Duodenal mucosa (tissue), 2 donors: ENCODE results near the gene KCNK3.
"Not testable (repeated sequence)": the region's sequence is repeated elsewhere in the genome, so short reads cannot be mapped to it uniquely, and the experiment has no call there.

Source experiments
- H3K27ac ChIP-seq: one replicate; pipeline ENCODE4 v1.7.0; 2013; ENCODE audit warnings: low read depth, low read length
- H3K27me3 ChIP-seq, 2 donors: one replicate each; pipeline ENCODE4 v1.7.0; 2013; ENCODE audit warnings: low read length in 2 of 2, control low read depth in 1 of 2; ENCODE audit not compliant: insufficient read depth in 2 of 2, control insufficient read depth in 1 of 2
- H3K36me3 ChIP-seq, 2 donors: one replicate each; pipeline ENCODE4 v1.7.0; 2013; ENCODE audit warnings: low read length in 2 of 2, control low read depth in 1 of 2; ENCODE audit not compliant: insufficient read depth in 2 of 2, control insufficient read depth in 1 of 2
- H3K4me1 ChIP-seq, 2 donors: one replicate each; pipeline ENCODE4 v1.7.0; 2013; ENCODE audit warnings: low read length in 2 of 2, control low read depth in 1 of 2; ENCODE audit not compliant: insufficient read depth in 2 of 2, control insufficient read depth in 1 of 2
- H3K4me3 ChIP-seq, 2 donors: one replicate each; pipeline ENCODE4 v1.7.0; 2013; ENCODE audit warnings: low read length in 2 of 2, low read depth in 1 of 2
- H3K9ac ChIP-seq, 2 donors: one replicate each; pipeline ENCODE4 v1.7.0; 2013; ENCODE audit warnings: low read length in 2 of 2, low read depth in 1 of 2
- H3K9me3 ChIP-seq, 2 donors: one replicate each; pipeline ENCODE4 v1.7.0; 2013; ENCODE audit warnings: low read length in 2 of 2, control low read depth in 1 of 2; ENCODE audit not compliant: control insufficient read depth in 1 of 2

The KCNK3 gene

DNA sequence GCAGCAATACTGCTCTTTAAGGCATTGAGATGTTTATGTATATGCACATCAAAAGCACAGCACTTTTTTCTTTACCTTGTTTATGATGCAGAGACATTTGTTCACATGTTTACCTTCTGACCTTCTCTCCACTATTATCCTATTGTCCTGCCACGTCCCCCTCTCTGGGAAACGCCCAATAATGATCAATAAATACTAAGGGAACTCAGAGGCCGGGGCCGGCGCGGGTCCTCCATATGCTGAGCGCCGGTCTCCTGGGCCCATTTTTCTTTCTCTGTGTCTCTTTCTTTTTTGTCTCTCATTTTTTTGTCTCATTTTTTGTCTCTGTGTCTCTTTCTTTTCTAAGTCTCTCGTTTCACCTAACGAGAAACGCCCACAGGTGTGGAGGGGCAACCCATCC lies 57.9 kb downstream of the KCNK3 start:
- not testable (repeated sequence) for H3K4me1 ChIP-seq, H3K9me3 ChIP-seq, H3K27me3 ChIP-seq, H3K9ac ChIP-seq, H3K4me3 ChIP-seq, H3K27ac ChIP-seq, H3K36me3 ChIP-seq

DNA sequence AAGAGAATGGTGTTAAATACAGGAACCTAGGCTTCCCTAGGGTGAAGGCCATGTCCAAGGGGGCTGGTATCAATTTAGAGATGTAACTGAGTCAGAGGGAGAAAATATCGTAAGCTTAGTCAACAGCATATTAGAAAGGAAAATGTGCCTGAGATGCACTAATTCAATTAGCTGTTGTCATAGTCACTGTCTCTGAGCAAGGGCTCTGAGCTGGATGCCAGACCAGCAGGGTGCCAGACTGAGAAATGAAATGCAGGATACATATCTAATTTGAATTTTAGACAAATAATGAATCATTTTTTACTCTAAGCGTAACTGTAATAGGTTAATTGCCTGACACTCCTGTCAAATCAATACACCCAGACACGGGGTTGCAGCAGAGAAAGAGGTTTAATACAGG lies 60.1 kb downstream of the KCNK3 start:
- no peaks in the 10 kb centered on the region for H3K4me1 ChIP-seq
- no peak overlapping the region for H3K27ac ChIP-seq
- H3K9ac ChIP-seq: no peak overlapping the region
- H3K36me3 ChIP-seq: no peaks in the 10 kb centered on the region
- no peaks in the 10 kb centered on the region for H3K9me3 ChIP-seq
- no peak overlapping the region for H3K4me3 ChIP-seq
- H3K27me3 ChIP-seq: no peaks in the 10 kb centered on the region

DNA sequence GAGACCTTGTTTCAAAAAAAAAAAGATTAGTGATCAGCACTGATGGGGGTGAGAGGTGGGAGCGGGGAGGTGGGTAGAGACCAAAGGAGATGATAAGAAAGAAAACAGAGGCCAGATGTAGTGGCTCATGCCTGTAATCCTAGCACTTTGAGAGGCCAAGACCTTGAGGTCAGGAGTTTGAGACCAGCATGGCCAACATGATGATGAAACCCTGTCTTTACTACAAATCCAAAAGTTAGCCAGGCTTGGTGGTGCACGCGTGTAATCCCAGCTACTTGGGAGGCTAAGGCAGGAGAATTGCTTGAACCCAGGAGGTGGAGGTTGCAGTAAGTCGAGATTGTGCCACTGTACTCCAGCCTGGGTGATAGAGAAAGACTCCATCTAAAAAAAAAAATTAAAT lies 62.0 kb downstream of the KCNK3 start:
- H3K9ac ChIP-seq: no peak overlapping the region
- no peak overlapping the region for H3K27ac ChIP-seq
- no peaks in the 10 kb centered on the region for H3K27me3 ChIP-seq
- H3K36me3 ChIP-seq: no peaks in the 10 kb centered on the region
- H3K4me3 ChIP-seq: no peak overlapping the region
- H3K9me3 ChIP-seq: no peaks in the 10 kb centered on the region
- H3K4me1 ChIP-seq: peaks cover 0 to 5% of the 10 kb centered on the region in 2 donors

DNA sequence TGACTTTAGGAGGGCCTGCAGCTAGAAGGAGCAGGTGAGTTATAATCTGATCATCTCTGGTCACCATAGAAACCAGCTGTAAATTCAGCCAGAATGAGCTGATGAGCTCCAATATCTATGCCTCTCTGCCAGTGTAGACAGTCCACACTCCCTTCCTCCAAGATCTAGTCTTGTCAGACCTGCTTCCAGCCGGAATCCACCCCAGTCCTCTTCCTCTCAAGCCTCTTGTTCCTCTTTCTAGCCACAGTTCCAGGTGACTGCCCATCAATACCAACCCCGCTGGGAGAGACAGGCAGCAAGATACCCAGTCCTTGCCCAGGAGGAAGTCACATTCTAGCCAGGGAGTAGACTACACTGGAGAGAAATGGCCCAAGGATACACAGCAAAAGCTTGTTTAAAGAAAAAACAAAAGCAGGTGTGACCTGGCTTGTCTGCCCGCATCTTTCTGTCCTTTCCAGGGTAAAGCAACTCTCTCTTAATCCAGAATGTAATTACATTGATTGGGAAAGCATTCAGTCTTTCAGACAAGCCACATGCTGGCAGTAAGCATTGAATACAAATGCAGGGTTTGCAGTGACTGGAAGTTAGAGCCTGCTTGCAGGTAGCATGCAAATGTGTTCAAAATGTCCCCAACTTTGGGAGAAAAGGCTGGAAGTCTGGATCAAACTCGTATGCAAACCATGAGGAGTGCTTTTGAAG lies 62.6 kb downstream of the KCNK3 start:
- H3K4me3 ChIP-seq: no peak overlapping the region
- H3K9ac ChIP-seq: no peak overlapping the region
- no peaks in the 10 kb centered on the region for H3K27me3 ChIP-seq
- H3K36me3 ChIP-seq: no peaks in the 10 kb centered on the region
- no peaks in the 10 kb centered on the region for H3K9me3 ChIP-seq
- H3K27ac ChIP-seq: no peak overlapping the region
- H3K4me1 ChIP-seq: peaks cover 0 to 5% of the 10 kb centered on the region in 2 donors

DNA sequence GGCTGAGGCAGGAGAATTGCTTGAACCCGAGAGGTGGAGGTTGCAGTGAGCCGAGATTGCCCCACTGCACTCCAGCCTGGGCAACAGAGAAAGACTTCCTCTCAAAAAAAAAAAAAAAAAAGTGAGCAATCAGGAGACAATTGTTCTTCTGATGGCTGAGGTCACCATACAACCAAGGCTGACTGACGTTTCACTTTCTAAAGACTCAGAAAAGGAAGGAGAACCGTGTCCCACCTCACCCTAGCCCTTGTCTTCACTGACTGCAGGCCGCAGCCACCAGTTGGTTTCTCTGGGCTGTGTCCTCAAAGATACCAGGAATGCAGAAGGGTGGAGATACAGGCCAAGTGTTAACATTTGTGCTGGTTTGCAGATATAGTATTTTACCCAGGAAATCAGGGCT lies 63.8 kb downstream of the KCNK3 start:
- Histone ChIP-seq H3K27ac (no peak overlapping the region), H3K9me3 (no peaks in the 10 kb centered on the region), H3K9ac (no peak overlapping the region), H3K4me3 (no peak overlapping the region), H3K27me3 (no peaks in the 10 kb centered on the region), H3K36me3 (no peaks in the 10 kb centered on the region), H3K4me1 (peaks cover 0 to 5% of the 10 kb centered on the region in 2 donors)

DNA sequence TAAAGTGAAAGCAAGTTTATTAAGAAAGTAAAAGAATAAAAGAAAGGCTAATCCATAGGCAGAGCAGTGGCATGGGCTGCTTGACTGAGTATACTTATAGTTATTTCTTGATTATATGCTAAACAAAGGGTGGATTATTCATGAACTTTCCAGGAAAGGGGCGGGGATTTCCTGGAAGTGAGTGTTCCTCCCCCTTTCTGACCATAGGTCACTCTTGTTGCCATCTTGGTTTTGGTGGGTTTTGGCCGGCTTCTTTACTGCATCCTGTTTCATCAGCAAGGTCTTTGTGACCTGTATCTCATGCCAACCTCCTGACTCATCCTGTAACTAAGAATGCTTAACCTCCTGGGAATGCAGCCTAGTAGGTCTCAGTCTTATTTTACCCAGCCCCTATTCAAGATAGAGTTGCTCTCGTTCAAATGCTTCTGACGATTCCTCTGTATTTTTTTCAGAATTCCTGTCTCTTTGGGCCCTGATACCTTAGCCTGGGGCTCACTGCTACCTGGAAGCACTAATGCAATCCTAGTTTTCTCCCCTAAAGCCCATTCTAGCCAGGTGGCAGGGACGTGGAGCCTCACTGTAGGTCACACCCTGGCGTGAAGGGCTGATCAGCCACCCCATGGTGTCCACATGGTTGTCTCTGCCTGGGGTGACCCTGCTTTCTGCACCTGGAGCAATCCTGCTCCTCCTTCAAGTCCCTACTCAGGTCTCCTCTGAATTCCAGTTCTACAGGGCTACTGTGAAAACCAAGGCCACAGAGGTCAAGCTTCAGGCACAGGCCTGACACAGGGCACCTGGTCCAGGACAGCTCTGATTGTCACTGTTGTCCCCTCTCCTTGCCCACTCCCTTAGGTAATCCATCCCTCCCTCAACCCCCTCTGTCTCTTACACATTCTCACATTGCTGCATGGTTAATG lies 65.6 kb downstream of the KCNK3 start:
- H3K4me1 ChIP-seq: peaks cover 0 to 5% of the 10 kb centered on the region in 2 donors
- H3K9ac ChIP-seq: no peak overlapping the region
- no peak overlapping the region for H3K27ac ChIP-seq
- H3K36me3 ChIP-seq: no peaks in the 10 kb centered on the region
- H3K4me3 ChIP-seq: no peak overlapping the region
- H3K27me3 ChIP-seq: no peaks in the 10 kb centered on the region
- no peaks in the 10 kb centered on the region for H3K9me3 ChIP-seq

DNA sequence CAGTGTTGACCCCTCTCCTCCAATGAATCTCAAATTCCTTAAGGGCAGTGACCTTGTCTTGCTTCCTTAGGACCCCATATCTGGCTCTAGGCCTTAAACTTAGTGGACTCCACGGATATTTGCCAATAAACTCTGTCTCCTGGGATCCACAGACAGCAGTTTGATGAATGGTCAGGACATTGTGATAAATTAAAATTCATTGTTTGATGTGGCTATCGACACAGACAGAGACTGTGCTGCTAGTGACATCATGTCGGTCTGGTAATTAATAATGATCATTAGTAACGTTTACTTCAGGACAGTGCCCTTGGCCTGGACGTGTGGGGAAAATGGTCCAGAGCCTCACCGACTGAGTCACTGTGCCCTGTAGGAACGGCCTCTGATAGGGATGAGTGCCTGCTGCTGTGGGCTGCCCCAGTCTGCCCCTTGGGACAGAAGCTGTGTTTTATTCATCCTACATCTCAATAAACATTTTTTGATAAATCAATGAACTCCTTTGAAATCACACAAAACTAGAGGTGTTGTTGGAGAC lies 66.3 kb downstream of the KCNK3 start:
- no peak overlapping the region for H3K4me3 ChIP-seq
- no peaks in the 10 kb centered on the region for H3K36me3 ChIP-seq
- no peaks in the 10 kb centered on the region for H3K9me3 ChIP-seq
- no peak overlapping the region for H3K9ac ChIP-seq
- H3K4me1 ChIP-seq: peaks cover 3 to 5% of the 10 kb centered on the region in 2 donors
- no peaks in the 10 kb centered on the region for H3K27me3 ChIP-seq
- H3K27ac ChIP-seq: no peak overlapping the region

DNA sequence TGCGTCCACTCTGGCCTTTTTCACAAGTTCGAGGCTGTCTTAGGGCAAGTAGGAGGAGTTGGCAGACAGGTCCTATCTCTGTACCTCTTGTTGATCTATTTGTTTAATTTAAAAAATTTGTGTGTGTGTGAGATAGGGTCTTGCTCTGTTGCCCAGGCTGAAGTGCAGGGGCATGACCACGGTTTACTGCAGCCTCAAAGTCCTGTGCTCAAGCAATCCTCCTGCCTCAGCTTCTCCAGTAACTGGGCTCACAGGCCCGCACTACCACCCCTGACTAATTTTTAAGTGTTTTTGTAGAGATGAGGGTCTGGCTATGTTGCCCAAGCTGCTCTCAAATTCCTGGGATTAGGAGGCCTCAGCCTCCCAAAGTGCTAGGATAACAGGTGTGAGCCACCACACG lies 67.3 kb downstream of the KCNK3 start:
- Histone ChIP-seq H3K9ac (no peak overlapping the region), H3K9me3 (no peaks in the 10 kb centered on the region), H3K27ac (no peak overlapping the region), H3K27me3 (no peaks in the 10 kb centered on the region), H3K36me3 (no peaks in the 10 kb centered on the region), H3K4me1 (peaks cover 5 to 6% of the 10 kb centered on the region in 2 donors), H3K4me3 (no peak overlapping the region)

DNA sequence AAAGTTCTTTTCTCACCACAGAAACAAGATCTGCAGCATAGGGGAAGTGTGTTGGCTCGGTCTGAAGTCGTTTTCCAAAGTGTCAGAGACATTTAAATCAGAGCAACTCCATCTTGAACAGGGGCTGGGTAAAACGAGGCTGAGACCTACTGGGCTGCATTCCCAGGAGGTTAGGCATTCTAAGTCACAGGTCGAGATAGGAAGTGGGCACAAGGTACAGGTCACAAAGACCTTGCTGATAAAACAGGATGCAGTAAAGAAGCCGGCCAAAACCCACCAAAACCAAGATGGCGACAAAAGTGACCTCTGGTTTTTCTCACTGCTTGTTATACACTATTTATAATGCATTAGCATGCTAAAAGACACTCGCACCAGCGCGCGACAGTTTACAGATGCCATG lies 68.5 kb downstream of the KCNK3 start:
- peaks cover 14 to 15% of the 10 kb centered on the region in 2 donors for H3K4me1 ChIP-seq
- H3K36me3 ChIP-seq, H3K27me3 ChIP-seq, H3K9me3 ChIP-seq, H3K27ac ChIP-seq, H3K9ac ChIP-seq, H3K4me3 ChIP-seq: not testable (repeated sequence)

DNA sequence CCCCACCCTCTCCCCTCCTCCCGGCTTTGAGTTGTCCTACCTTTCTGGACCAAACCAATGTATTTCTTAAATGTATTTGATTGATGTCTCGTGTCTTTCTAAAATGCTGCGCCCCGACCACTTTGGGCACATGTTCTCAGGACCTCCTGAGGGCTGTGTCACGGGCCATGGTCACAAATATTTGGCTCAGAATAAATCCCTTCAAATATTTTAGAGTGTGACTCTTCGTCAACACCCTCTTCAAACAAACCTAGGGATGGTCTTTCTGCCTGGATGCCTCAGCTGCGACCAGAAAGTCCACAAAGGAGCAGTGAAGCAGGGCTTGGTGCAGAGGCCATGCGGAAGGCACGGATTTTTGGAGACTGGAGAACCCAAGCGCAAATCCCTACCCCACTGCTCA lies 70.5 kb downstream of the KCNK3 start:
- peaks cover 14 to 15% of the 10 kb centered on the region in 2 donors for H3K4me1 ChIP-seq
- H3K27me3 ChIP-seq: no peaks in the 10 kb centered on the region
- no peak overlapping the region for H3K4me3 ChIP-seq
- no peak overlapping the region for H3K9ac ChIP-seq
- peaks cover 0 to 4% of the 10 kb centered on the region in 2 donors for H3K36me3 ChIP-seq
- no peaks in the 10 kb centered on the region for H3K9me3 ChIP-seq
- H3K27ac ChIP-seq: no peak overlapping the region
